Endothelial cell of umbilical vein (primary cell): ENCODE data around the gene ZNF783.

Source experiments
- CTCF ChIP-seq, 2 donors: IDR thresholded peaks; 1 replicate in 1 of 2; 2 replicates in 1 of 2; pipeline ENCODE4 v1.5.1; 2011; ENCODE audit warnings: low read length in 2 of 2, mild to moderate bottlenecking in 2 of 2, moderate library complexity in 2 of 2, control low read depth in 1 of 2, inconsistent platforms in 1 of 2, low read depth in 1 of 2; ENCODE audit not compliant: insufficient read depth in 1 of 2; ENCODE audit errors: extremely low read depth in 1 of 2
- EZH2 ChIP-seq: IDR thresholded peaks from 2 replicates; pipeline ENCODE4 v1.6.1; 2012; ENCODE audit warnings: borderline replicate concordance, low read depth, mild to moderate bottlenecking, moderate library complexity, low read length, inconsistent platforms; ENCODE audit not compliant: severe bottlenecking
- POLR2A ChIP-seq: IDR thresholded peaks from 2 replicates; pipeline ENCODE4 v1.6.1; 2012; ENCODE audit warnings: low read depth, mild to moderate bottlenecking, control low read depth, low read length

GRCh38 chr7:149281508-149282330 lies 19.7 kb downstream of the ZNF783 start:
- TF ChIP-seq CTCF (IDR thresholded peaks at IDR 0.05; ENCODE audit: extremely low read depth in 1 of 2, insufficient read depth in 1 of 2, low read depth in 1 of 2, low read length in 2 of 2) (no peak), EZH2 (no peak), POLR2A (no peak)
